GM18502 (cell line): ENCODE measurements around the gene WIPI1.
A peak's percentile ranks its signal among the peaks of the same experiment; 100 is the strongest.
"Not testable (repeated sequence)": the region's sequence is repeated elsewhere in the genome, so short reads cannot be mapped to it uniquely, and the experiment has no call there.

Experiments used
- ATAC-seq: cut with Tn5 transposase; IDR thresholded peaks from one replicate; pipeline ENCODE4 v1.9.1; 2021; ENCODE audit warnings: mild to moderate bottlenecking; ENCODE audit not compliant: unreplicated experiment, poor library complexity

Gene WIPI1

DNA sequence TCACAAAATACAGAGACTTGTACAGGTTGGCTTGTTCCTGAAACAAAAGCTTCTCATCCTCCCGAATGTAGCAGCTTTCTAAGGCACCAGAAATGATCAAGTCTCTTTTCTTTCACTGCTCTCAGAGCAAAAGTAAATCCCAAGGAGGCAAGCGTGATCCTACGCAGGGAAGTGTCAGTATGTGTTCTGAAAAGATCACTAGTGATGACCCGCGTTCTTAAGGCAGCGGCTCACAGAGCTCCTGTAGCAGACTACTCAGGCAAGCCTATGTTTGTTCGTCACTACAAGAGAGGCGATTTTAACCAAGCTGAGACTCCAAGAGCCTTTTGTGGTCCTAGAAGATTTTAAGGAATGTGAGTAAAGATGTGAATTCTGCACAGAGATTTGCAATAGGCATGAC, 34.5 kb downstream of the WIPI1 start:
- ATAC-seq, result no peak

- no peak for ATAC-seq
Observed at GRCh38 chr17:68421486-68421885, 35.8 kb downstream of the WIPI1 start.

- ATAC-seq, result no peak
Observed at GRCh38 chr17:68420065-68420464, 37.2 kb downstream of the WIPI1 start.

- ATAC-seq, result no peak
Observed at GRCh38 chr17:68418876-68419275, 38.4 kb downstream of the WIPI1 start.

DNA sequence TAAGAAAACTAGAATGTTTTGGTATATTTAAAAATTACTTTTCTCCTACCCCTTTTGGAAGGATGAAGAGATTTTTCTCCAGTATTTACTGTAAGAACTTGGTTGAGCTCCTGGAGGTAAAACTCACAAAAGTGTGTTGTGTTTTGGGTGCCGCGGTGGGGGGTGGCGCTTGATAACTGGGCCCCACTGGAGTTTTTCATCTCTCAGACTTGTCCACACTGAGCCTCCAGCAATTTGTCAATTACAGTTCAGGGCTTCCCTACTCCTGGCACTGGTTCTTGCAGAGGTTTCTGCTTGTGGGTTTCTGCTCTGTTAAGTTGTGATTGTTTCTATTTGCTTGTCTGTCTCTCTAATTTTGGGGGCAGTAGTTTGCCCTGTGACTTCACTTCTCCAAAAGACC, 40.0 kb downstream of the WIPI1 start:
- ATAC-seq, result no peak

GRCh38 chr17:68414901-68415300, 42.4 kb downstream of the WIPI1 start:
- not testable (repeated sequence) for ATAC-seq

DNA sequence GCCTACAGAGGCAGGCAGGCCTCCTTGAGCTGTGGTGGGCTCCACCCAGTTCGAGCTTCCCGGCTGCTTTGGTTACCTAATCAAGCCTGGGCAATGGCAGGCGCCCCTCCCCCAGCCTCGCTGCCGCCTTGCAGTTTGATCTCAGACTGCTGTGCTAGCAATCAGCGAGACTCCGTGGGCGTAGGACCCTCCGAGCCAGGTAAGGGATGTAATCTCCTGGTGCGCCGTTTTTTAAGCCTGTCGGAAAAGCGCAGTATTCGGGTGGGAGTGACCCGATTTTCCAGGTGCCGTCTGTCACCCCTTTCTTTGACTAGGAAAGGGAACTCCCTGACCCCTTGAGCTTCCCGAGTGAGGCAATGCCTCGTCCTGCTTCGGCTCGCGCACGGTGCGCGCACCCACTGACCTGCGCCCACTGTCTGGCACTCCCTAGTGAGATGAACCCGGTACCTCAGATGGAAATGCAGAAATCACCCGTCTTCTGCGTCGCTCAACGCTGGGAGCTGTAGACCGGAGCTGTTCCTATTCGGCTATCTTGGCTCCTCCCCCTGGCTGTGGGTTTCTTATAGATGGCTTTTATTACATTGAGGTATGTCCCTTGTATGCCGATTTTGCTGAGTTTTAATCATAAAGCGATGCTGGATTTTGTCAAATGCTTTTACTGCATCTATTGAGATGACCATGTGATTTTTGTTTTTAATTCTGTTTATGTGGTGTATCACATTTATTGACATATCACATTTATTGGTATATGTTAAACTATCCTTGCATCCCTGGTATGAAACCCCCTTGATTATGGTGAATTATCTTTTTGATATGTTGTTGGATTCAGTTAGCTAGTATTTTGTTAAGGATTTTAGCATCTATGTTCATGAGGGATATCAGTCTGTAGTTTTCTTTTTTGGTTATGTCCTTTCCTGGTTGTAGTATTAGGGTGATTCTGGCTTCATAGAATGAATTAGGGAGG, 43.4 kb downstream of the WIPI1 start:
- not testable (repeated sequence) for ATAC-seq

GRCh38 chr17:68407656-68408055, 49.6 kb downstream of the WIPI1 start:
- not testable (repeated sequence) for ATAC-seq

- not testable (repeated sequence) for ATAC-seq
Observed at GRCh38 chr17:68403837-68404236, 53.5 kb downstream of the WIPI1 start.

DNA sequence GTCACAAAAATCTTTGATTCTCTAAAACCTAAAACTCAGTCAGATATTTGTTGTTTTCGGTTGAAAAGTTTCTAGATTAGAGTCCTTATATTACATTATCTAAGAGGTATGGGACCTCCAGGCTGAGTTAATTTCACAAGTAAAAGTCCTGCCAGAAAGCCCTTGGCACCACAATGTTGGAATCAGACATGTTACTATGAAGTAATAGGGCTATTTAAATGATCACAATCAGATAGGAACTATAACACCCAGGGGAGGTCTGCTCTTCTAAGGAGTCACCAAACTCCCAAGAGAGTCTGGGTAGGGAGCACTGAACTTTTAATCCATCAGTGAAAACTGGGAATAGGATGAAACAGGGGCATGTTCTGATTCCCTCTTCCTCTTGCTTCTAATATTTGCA, 54.2 kb downstream of the WIPI1 start:
- no peak for ATAC-seq

DNA sequence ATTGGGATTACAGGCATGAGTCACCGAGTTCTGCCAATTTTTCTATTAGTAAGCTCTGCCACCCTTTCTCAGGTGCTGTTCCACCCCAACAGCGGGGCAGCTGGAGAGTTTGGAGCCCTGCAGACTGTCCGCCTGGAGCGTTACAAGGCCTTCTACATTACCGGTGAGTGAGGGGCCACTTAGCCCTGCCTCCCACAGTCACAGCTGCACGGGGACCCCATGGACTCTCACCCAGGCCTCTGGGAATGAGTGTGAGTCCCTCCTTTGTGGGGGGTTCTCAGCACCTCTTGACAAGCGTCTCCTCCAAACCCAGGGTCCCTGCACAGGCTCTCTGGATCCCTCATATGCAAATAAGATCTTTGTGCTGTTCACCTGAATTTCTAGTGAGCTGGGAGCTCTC, 56.0 kb downstream of the WIPI1 start:
- ATAC-seq, result no peak

DNA sequence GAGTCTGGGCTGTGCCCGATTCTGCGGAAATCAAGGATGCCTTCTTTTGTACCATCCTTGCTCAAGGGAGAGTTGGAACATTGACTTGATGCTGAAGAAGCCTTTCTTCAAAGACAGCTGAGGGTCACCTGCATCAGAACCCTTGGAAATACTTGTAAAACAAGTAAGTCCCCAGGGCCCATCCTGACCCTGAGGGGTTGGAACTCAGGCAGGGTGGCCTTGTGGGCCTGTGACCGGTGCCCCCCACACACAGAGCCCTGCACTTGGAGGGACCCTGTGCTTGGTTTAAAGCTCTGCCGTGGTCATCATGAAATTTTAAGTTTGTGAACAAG, 56.9 kb downstream of the WIPI1 start:
- ATAC-seq, result no peak

DNA sequence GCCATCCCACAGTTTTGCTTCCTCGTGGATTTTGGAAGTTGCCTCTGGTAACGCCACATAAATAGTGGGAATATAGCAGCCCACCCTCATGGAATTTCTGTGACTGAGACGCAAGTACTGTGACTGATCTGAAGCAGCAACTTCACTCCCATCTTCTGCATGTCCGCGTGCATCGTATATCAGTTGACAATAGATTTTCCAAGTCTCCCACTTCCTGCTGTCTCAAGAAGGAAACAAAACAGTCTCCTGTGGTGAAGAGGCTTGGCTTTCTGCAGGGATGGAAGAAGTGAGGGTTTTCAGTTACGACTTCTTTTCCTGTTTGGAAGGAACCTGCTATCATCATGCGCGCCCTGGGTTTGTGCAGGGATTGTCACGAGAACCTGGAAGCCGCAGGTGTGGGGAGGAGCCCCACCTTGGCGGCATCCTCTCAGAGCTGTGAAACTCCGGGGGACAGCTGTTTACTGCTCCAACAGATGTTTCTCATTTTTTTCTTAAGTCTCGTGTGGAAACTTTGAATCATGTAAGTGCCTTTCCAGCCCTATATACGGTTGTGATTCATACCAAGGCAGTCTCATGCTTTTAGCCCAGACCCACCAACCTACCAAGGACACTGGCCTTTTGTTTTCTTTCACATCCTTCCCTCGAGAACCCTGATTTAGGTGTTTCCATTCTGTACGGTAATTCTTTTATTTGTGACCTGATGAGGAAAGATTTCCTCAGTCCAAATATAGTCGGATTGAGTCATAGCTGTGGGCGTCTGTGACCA, 57.5 kb downstream of the WIPI1 start:
- no peak for ATAC-seq

DNA sequence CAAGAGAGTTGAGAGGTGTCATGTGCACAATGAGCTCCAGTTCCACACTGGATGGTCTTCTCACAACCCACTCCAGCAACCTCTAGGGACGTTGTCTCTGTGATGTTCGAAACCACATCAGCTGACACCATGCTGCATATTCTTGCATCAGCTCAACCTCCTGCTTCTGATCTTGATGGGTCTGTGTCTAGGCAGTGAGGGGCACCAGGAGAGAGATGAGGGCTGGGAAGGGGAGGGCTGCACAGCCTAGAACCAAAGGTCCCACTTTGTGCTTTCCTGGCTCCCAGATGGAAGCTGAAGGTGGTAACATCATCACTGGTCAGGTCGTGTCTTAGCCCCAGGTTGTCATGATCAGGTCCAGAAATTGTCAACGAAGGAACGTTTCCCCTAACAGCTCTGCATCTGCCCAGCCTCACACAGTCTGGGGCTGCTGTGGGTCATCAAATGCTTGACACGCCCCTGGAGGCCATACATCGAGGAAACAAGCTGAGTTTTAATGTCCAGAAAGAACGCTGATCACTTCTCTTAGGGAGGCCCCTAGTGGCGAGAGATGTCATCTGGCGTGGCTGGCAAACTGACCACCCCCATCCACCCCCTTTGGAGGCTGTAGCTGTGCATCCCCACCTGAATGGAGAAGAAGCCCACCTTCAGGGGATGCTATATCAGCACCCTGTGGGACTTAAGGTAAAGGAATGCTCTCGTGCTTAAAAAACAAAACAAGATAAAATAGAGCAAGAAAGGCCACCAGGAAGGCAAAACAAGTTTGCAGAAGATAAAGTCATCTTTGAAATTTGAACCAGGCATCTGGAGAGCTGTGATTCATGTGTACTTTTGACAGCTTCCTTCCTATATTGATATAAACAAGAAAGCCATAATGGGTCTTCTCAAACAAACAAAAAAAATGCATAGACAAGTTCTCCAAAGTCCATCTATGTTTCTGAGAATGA, 58.3 kb downstream of the WIPI1 start:
- peak; percentile 80 for ATAC-seq

- ATAC-seq, result no peak
Observed at GRCh38 chr17:68397108-68397536, 60.2 kb downstream of the WIPI1 start.

DNA sequence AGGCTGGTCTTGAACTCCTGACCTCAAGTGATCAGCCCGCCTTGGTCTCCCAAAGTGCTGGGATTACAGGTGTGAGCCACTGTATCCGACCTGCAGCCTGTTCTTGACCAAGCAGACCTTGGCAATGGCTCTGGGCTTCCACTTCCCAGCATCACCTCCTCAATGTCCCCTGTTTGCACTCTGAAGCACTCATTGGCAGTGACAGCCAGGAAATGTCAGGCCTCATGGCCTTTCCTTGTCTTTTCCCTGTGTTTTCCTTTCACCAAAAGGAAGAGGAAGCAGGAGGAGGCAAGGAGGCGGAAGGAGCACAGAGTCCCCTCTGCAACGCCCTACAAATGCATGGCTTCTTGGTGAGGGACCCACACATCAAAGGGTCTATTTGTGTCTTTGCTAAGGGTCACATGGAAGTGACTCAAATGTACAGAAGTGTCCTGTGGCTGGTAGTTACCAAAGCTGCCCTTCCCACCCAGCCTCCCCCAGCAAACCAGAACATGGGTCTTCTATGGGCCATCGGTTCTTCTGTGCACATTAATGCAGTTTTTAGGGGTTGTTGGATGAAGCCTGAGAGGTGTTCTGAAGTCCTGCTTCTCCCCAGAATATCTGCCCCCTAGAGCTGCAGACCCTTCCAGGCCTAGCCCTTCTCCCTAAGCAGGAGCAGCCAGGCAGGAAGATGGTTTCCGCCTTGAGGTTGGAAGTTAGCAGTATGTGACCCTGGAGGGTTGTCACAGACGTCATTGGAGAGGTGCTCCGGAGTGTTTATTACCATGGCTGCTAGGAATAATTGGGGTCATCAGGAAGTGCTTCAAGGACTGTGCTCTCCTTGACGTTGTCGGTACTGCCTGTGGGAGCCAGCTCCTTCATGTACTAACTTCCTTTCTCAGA, 60.8 kb downstream of the WIPI1 start:
- no peak for ATAC-seq

GRCh38 chr17:68394608-68395331, 62.5 kb downstream of the WIPI1 start:
- no peak for ATAC-seq

GRCh38 chr17:68391561-68392268, 65.6 kb downstream of the WIPI1 start:
- no peak for ATAC-seq
